NCI-H187 (cell line): ENCODE data around the gene TIE1.

ENCODE experiments used
- DNase-seq, 2 experiments: peaks; one replicate each; lab custom pipeline; 2025; lab: John Stamatoyannopoulos, UW

The TIE1 gene

GRCh38 chr1:43293896-43294760 lies 6.7 kb upstream of the TIE1 start:
- no peak for DNase-seq

- no peak for DNase-seq
Measured at GRCh38 chr1:43294761-43295160, 6.0 kb upstream of the TIE1 start.

GRCh38 chr1:43296207-43296606 lies 4.6 kb upstream of the TIE1 start:
- DNase-seq, result no peak

- no peak for DNase-seq
Measured at GRCh38 chr1:43298055-43298454, 2.7 kb upstream of the TIE1 start.

- DNase-seq, result no peak
Measured at GRCh38 chr1:43299101-43299500, 1.7 kb upstream of the TIE1 start.

GRCh38 chr1:43302201-43302600 lies 1.4 kb downstream of the TIE1 start:
- no peak for DNase-seq

GRCh38 chr1:43302721-43303470 lies 2.1 kb downstream of the TIE1 start:
- DNase-seq, result no peak

- DNase-seq, result no peak
Measured at GRCh38 chr1:43303471-43304313, 2.9 kb downstream of the TIE1 start.

GRCh38 chr1:43304314-43304681 lies 3.5 kb downstream of the TIE1 start:
- DNase-seq, result no peak

GRCh38 chr1:43304771-43305300 lies 4.1 kb downstream of the TIE1 start:
- no peak for DNase-seq

GRCh38 chr1:43305461-43305860 lies 4.7 kb downstream of the TIE1 start:
- DNase-seq, result no peak

GRCh38 chr1:43305926-43306687 lies 5.3 kb downstream of the TIE1 start:
- no peak for DNase-seq

- no peak for DNase-seq
Measured at GRCh38 chr1:43306688-43307457, 6.1 kb downstream of the TIE1 start.

- no peak for DNase-seq
Measured at GRCh38 chr1:43307458-43308158, 6.8 kb downstream of the TIE1 start.

GRCh38 chr1:43308635-43309404 lies 8.0 kb downstream of the TIE1 start:
- no peak for DNase-seq

- DNase-seq, result no peak
Measured at GRCh38 chr1:43309405-43310025, 8.7 kb downstream of the TIE1 start.

- no peak for DNase-seq
Measured at GRCh38 chr1:43311521-43311920, 10.7 kb downstream of the TIE1 start.

- no peak for DNase-seq
Measured at GRCh38 chr1:43312212-43312623, 11.4 kb downstream of the TIE1 start.
